NCI-H1417 treated with DMSO at 0.1 percent for 48 hours (cell line): Measurements from ENCODE around the gene FCN3.

Experiments
- DNase-seq: peaks from one replicate; lab custom pipeline; 2025; lab: John Stamatoyannopoulos, UW

FCN3 gene

DNA sequence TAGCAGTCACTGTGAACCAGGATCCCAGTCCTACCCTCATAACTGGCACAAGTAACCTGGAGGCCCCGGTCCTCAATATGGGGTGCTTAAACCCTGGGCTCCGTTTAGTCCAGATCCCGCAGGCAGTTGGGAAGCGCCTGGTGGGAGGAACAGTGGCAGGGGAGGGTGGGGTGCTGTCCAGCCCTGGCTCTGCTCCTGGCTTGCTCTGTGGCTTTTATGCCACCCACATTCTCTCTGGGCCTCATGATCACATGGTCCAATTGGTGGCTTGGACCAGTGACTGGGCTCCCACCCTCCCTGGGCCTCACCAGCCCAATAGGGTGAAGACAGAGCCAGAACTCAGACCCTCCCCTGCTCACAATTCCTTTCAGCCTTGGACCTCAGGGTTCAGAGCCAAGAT is 5.6 kb upstream of the FCN3 start:
- no peak for DNase-seq

DNA sequence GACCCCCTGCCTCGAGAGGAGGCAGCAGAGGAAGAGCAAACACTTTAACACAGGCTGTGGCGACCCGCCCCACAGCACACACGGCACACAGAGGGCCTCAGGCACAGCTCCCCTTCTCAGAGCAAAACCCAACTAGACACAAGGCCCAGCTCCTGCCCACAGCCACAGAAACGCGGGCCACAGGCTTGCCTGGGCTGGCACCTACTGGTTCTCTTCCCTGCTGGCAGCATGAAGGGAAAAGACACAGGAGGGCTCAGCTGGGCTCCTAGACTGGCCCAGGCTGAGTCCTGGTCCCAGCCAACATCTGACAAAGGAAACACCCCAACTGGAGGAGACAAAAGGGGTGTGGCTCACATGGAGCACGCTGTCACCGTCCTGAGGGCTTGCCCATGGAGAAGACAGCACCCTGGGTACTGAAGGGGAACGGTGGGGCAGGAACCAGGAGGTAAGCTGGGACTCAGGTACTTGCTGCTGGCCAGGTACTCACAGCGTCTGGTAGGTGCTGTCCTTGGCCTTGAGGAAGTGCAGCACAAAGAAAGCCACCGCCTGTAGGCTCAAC is 5.0 kb upstream of the FCN3 start:
- no peak for DNase-seq

DNA sequence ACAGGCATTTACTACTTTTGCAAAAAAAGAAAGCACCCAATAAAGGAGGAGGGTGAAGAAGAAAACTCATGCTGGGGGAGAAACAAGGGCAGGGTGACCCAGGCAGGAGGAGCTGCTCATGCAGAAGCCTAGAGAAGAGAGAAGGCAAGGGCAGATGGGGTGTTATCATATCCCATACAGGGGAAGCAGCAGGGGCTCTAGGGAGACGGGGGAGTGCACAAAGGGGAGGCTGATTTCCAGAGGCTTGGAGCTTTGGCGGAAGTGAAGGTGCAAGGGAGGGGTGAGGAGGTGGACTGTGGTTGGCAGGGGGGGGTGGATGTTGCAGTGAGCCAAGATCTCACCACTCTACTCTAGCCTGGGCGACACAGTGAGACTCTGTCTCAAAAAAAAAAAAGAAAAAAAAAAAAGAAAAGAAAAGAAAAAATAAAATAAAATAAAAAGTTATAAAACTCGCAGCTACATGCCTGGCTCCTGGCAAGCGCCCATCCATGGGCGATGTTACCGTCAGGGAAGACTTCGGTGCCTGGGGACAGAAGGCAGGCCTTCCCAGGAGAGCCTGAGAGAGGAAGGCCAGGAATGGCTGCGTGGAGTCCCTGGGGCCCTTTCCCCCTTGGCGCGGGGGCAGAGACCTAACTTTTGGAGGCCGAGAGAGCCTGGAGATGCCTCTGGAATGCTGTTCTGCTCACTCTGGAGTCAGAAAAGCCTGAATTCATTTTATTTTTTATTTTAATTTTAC is 3.3 kb upstream of the FCN3 start:
- DNase-seq = no peak

DNA sequence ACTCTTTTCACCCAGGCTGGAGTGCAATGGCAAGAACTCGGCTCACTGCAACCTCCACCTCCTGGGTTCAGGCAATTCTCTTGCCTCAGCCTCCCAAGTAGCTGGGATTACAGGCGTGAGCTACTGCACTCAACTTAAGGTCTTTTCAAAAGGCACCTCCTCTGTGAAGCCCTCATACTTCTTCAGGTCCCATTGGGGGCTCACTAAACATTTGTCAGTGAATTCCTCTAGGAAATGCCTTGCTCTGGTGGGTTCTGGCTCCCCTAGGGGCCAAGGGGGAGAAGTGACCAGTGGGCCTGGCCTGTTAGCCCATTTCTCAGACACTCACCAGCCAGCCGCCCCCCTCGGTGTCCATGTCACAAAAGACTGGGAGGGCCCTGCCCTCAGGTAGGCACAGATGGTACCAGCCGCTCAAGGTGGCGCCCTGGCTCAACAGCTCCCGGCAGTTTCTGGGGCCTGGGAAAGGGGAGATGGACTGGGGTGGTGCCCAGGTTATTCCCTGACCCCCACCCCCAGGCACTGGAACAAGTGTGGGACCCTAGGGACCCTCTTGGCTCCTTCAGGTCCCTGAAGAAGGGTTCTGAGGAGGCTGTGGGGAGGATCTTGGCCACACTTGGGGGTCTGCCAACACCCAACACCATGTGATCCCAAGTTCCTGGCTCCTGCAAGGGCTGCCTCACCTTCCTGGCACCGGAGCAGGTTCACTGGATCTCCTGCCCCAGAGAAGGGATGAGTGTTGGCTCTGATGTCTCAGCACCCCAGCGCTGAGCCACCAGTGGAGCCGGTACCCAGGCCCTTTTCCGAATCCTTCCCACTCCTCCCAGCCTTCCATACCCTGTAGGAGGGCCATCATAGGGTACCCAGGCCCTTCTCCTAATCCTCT is 1.6 kb downstream of the FCN3 start:
- DNase-seq = no peak

- no peak for DNase-seq
These were observed 2.4 kb downstream of the FCN3 start for GRCh38 chr1:27372022-27372807.

GRCh38 chr1:27368869-27369582 is 5.6 kb downstream of the FCN3 start:
- DNase-seq = no peak

- DNase-seq = no peak
These were observed 7.4 kb downstream of the FCN3 start for GRCh38 chr1:27367160-27367650.

DNA sequence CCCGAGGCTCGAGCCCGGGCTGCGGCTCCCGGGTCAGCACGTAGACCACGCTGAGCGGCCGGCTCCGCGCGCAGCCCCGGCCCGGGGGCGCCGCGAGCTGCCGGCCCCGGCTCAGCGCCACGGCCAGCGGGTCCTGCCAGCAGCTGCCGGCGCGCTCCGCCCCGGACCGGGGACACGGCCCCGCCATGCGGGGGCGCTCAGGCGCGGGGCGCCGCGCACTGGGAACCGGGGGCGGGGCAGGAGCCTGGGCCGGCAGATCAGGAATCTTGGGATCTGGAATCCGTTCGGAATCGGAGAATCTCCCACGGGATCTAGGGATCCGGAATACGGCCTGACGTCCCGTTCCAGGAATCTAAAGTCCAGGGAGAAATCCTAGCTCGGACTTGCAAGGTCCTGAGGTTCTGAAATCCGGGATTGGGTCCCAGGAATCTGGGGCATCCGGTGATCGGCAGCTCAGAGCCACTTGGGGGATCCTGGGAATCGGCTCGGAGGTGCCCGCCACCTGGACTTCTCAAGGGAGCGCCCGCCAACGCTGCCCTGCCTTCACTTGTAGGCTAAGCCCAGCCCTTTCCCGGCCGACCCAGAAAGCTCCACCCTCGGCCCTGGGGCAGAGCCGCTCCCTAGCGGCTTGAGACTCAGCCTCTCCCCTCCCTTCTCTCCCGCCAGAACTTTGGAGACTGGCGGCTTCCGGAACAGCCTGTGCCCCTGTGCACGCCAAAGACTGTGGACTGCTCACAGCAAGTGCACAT is 8.0 kb downstream of the FCN3 start, which contains the start of gene MAP3K6:
Gene MAP3K6, minus strand, starts transcription at position 551 of the 749 bp plus-strand sequence. Its CDS starts 364 bp downstream, at position 187.
- DNase-seq = no peak

DNA sequence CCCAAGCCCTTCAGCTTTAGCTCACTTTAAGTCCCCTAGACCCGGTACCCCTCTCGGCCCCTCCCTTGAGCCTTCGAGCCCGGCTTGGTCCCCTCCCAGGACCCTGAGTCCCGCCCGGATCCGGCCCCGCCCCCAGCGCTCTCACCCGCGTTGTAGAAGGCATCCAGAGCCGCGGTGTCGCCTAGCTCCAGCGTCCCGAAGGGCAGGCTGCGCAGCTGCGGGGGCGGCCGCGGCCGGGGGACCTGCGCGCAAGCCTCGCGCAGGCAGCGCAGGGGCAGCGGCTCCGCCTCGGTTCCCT is 8.6 kb downstream of the FCN3 start:
- no peak for DNase-seq

DNA sequence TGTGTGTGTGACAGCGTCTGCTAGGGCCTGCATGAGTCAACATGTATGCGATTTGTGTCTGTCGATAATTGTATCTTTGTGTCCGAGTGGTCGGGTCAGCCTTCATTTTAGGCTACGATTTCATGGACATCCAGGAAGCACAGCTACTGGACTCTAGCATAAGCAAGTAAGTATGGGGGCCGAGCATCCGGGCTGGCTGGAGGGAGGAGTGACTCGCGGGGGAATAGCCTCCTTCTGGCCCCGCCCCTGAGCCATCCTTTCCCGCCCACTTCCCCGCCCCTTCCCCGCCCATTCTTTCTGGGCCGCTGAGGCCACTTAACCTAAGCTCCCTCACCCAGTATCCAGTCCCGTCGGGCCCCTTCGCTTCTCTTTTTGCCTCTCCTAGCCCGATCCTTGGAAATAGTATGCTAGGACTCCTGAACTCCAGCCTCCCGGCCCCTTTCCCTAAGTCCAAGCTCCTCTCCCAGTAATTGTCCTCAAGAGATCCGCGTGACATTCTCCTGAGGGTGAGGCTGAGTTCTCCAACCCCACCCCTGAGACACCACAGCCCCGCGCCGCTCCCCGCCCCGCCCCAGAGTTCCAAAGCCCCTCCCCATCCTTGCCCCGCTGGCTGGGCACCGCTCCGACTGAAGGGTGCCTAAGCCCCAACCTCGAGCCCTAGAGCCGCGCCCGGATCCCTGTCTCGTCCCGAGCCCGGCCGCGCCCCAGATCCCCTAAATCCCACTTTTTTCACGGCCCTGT is 9.1 kb downstream of the FCN3 start:
- DNase-seq = no peak

DNA sequence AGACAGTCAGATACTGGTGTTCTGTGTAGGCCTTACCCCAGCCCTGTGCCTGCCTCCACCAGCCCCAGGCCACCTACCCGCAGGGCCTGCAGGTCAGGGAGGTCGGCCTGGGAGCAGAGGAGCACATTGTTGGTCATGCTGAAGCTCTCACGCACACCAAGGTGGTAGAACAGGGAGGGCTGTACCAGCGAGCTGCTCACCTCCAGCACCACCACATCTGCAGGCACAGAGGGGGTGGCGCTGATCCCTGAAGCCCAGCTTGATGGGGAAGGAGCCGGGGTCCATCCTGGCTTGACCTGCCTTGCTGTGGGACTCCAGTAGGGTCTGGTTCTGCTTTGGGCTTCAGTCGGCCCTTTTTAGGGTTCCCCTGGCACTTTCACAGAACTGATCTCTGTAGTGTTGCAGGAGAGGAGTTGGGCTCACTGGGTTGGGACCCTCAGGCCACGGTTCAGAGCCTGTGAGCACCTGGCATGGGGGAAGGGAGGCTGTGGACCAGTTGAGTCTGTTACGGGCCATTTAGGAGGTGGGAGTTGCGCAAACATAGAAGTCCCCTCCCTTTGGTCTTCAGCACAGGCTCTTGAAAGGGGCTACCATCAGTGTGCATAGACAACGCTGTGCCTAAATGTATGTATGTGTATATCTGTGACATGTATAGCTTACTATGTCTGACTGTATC is 9.8 kb downstream of the FCN3 start:
- DNase-seq = no peak

- no peak for DNase-seq
These were observed 10.6 kb downstream of the FCN3 start for GRCh38 chr1:27363766-27364695.

DNA sequence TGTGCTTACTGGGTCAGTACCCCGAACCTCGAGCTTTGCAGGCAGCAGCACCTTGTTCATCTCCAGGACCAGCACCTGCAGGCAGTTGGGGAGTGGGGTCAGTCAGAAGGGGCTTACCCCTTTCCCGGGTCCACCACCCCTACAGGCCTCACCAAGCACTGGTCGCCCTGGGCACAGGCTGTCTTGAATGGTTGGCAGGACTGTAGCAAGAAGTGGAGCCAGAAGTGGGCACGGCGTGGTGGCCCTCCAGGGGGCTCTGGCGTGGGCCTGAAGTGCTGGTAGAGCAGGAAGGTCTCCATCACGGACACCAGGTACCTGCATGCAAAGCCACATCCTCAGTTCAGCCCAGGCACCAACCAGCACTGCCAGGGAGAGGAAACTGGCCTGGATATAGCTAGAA is 13.1 kb downstream of the FCN3 start:
- DNase-seq = no peak

- no peak for DNase-seq
These were observed 13.6 kb downstream of the FCN3 start for GRCh38 chr1:27361044-27361402.

DNA sequence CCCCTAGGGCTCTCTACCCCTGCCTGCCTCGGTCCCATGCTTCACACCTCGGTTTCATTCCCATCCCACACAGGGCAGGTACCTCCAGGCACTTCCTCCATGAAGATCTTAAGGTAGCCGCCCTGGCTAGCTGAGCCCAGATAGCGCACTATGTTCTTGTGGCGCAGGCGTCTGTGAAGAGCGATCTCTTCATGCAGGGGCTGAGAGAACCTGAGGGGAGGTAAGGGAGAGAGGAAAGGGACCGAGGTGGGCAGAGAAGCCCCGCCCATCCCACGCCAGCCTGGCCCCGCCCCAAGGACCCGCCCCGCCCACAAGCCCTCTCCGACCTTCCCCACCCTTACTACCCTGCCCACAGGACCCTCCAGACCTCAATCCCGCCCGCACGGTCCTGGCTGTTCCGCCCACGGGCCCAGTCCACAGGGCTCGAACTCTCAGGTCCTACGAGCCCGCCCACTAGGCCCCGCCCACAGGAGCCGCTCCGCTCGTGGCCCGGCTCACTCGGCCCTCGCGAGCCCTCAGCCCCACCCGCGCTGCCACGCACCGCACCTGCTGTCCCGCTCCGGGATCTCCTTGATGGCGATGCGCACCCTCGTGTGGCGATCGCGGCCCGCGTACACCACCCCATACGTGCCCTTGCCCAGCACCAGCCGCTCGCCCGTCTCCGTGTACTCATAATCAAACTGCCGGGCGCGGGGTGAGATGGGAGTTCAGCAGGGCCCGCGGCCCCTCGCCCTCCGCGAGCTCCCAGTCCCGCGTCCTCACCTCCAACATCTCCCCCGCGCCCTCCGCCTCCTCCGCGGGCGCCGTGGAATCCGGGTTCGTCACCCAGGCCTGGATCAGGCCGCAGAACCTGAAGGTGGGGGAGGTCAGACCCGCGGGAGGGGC is 14.2 kb downstream of the FCN3 start:
- DNase-seq = no peak

GRCh38 chr1:27359822-27360158 is 14.8 kb downstream of the FCN3 start:
- DNase-seq = no peak

DNA sequence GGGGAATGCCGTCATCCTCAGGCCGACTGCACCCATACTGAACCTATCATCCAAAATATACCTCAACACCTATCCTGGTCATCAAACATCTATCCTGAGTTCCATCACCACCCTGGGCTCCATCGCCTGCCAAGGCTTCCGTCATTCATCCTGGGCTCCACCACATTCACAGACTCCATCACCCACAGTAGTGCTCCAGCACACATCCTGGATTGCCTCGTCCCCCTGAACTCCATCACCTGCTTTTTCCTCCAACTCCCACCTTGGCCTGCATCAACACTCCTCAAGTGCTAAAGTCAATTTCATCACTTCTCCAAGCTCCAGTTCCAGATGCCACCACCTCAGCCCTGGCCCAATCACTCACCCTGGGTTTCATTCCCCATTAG is 15.7 kb downstream of the FCN3 start:
- no peak for DNase-seq
